Trophoblast cell (in vitro differentiated cells and primary cell): Measurements from ENCODE around the gene MYLK.

Source experiments
- DNase-seq, 2 donors: peaks; one replicate each; pipeline ENCODE4 v3.0.0-alpha.2; 2016
- H2AFZ ChIP-seq: 2 replicates; pipeline ENCODE4 v1.6.1; 2013; ENCODE audit warnings: low read length, moderate library complexity, mild to moderate bottlenecking; ENCODE audit not compliant: insufficient read depth, poor library complexity
- H2AK5ac ChIP-seq: 2 replicates; pipeline ENCODE4 v1.6.1; 2013; ENCODE audit warnings: mild to moderate bottlenecking, low read length
- H2BK120ac ChIP-seq: 2 replicates; pipeline ENCODE4 v1.6.1; 2013; ENCODE audit warnings: low read length, mild to moderate bottlenecking, moderate library complexity; ENCODE audit not compliant: insufficient read depth, poor library complexity
- H2BK12ac ChIP-seq: 2 replicates; pipeline ENCODE4 v1.6.1; 2013; ENCODE audit warnings: mild to moderate bottlenecking, low read length, moderate library complexity
- H2BK5ac ChIP-seq: 2 replicates; pipeline ENCODE4 v1.6.1; 2013; ENCODE audit warnings: low read length, low read depth, moderate library complexity, mild to moderate bottlenecking; ENCODE audit not compliant: poor library complexity
- H3K14ac ChIP-seq: 2 replicates; pipeline ENCODE4 v1.6.1; 2013; ENCODE audit warnings: mild to moderate bottlenecking, low read length
- H3K18ac ChIP-seq: 2 replicates; pipeline ENCODE4 v1.6.1; 2013; ENCODE audit warnings: mild to moderate bottlenecking, low read length
- H3K23ac ChIP-seq: 2 replicates; pipeline ENCODE4 v1.6.1; 2013; ENCODE audit warnings: low read length
- H3K27ac ChIP-seq: 2 replicates; pipeline ENCODE4 v1.5.1; 2013; ENCODE audit warnings: low read depth, mild to moderate bottlenecking, inconsistent platforms, low read length, moderate library complexity
- H3K27me3 ChIP-seq: 2 replicates; pipeline ENCODE4 v1.6.1; 2013; ENCODE audit warnings: inconsistent platforms, mild to moderate bottlenecking, low read length, moderate library complexity; ENCODE audit not compliant: insufficient read depth
- H3K36me3 ChIP-seq, 2 experiments: 1 replicate in 1 of 2; 2 replicates in 1 of 2; pipeline ENCODE4 v1.6.1; 2013; ENCODE audit warnings: low read length in 2 of 2, mild to moderate bottlenecking in 2 of 2, moderate library complexity in 1 of 2; ENCODE audit not compliant: insufficient read depth in 2 of 2, control insufficient read depth in 1 of 2
- H3K4ac ChIP-seq: 2 replicates; pipeline ENCODE4 v1.6.1; 2013; ENCODE audit warnings: low read depth, mild to moderate bottlenecking, low read length, moderate library complexity
- H3K4me1 ChIP-seq, 2 experiments: 1 replicate in 1 of 2; 2 replicates in 1 of 2; pipeline ENCODE4 v1.6.1; 2013; ENCODE audit warnings: low read length in 2 of 2, mild to moderate bottlenecking in 2 of 2, moderate library complexity in 1 of 2; ENCODE audit not compliant: insufficient read depth in 2 of 2, control insufficient read depth in 1 of 2
- H3K4me2 ChIP-seq: 2 replicates; pipeline ENCODE4 v1.6.1; 2013; ENCODE audit warnings: inconsistent platforms, mild to moderate bottlenecking, low read length, moderate library complexity
- H3K4me3 ChIP-seq: 2 replicates; pipeline ENCODE4 v1.5.1; 2013; ENCODE audit warnings: mild to moderate bottlenecking, low read depth, low read length, inconsistent platforms
- H3K79me1 ChIP-seq: one replicate; pipeline ENCODE4 v1.6.1; 2013; ENCODE audit warnings: low read length
- H3K79me2 ChIP-seq: 2 replicates; pipeline ENCODE4 v1.6.1; 2013; ENCODE audit warnings: low read length, mild to moderate bottlenecking; ENCODE audit not compliant: control insufficient read depth, insufficient read depth, poor library complexity
- H3K9ac ChIP-seq: 2 replicates; pipeline ENCODE4 v1.6.1; 2013; ENCODE audit warnings: mild to moderate bottlenecking, low read length
- H3K9me3 ChIP-seq: 2 replicates; pipeline ENCODE4 v1.6.1; 2013; ENCODE audit warnings: low read depth, mild to moderate bottlenecking, control low read depth, inconsistent platforms, low read length; ENCODE audit not compliant: insufficient read depth
- H4K12ac ChIP-seq: 2 replicates; pipeline ENCODE4 v1.6.1; 2013; ENCODE audit warnings: low read depth, mild to moderate bottlenecking, low read length, moderate library complexity
- H4K8ac ChIP-seq: 2 replicates; pipeline ENCODE4 v1.6.1; 2013; ENCODE audit warnings: low read depth, mild to moderate bottlenecking, low read length, moderate library complexity
- H4K91ac ChIP-seq: one replicate; pipeline ENCODE4 v1.6.1; 2013; ENCODE audit warnings: low read depth, mild to moderate bottlenecking, low read length, moderate library complexity
- WGBS: extraction: QIAGEN DNeasy Blood & Tissue Kit; methylation state at CpG from one replicate; pipeline ENCODE4 v1.1.7; 2013; ENCODE audit warnings: missing lambda C conversion rate; ENCODE audit not compliant: insufficient read length, insufficient coverage; ENCODE audit errors: extremely low coverage; 5-methylcytosine and 5-hydroxymethylcytosine counted together

MYLK gene

GRCh38 chr3:123872621-123873020 is 11.5 kb downstream of the MYLK start:
- Histone ChIP-seq H3K14ac (no peak overlapping the region), H2AFZ (no peak overlapping the region), H3K4me1 (peaks cover 6 to 7% of the 10 kb centered on the region in 2 experiments), H4K12ac (no peak overlapping the region), H3K4ac (no peak overlapping the region), H3K79me1 (no peaks in the 10 kb centered on the region), H2AK5ac (no peak overlapping the region), H2BK5ac (no peak overlapping the region), H3K27ac (no peak overlapping the region), H4K91ac (no peak overlapping the region), H3K4me3 (no peak overlapping the region), H3K23ac (no peak overlapping the region), H2BK120ac (no peak overlapping the region), H3K79me2 (no peaks in the 10 kb centered on the region), H3K4me2 (no peak overlapping the region), H3K9me3 (no peaks in the 10 kb centered on the region), H3K18ac (no peak overlapping the region), H4K8ac (no peak overlapping the region), H3K9ac (no peak overlapping the region), H3K27me3 (no peaks in the 10 kb centered on the region), H3K36me3 (no peaks in the 10 kb centered on the region), H2BK12ac (no peak overlapping the region)
- DNase-seq, result no peak
- no CpG with 5 or more reads among the region's 1 CpG for WGBS

GRCh38 chr3:123871946-123872345 is 12.2 kb downstream of the MYLK start:
- no peak overlapping the region for H4K12ac ChIP-seq
- H3K9me3 ChIP-seq, result no peaks in the 10 kb centered on the region
- no peak overlapping the region for H2AFZ ChIP-seq

GRCh38 chr3:123870033-123870432 is 14.1 kb downstream of the MYLK start:
- no peak overlapping the region for H3K27ac ChIP-seq
- no peak overlapping the region for H3K4ac ChIP-seq
- peaks cover 6 to 7% of the 10 kb centered on the region in 2 experiments for H3K4me1 ChIP-seq
- H3K79me1 ChIP-seq, result no peaks in the 10 kb centered on the region
- no peak overlapping the region for H3K9ac ChIP-seq
- H3K36me3 ChIP-seq, result no peaks in the 10 kb centered on the region
- no peak overlapping the region for H2AK5ac ChIP-seq
- H2BK12ac ChIP-seq, result no peak overlapping the region
- H3K23ac ChIP-seq, result no peak overlapping the region
- no peak overlapping the region for H4K8ac ChIP-seq
- DNase-seq, result no peak
- H3K4me3 ChIP-seq, result no peak overlapping the region
- H4K12ac ChIP-seq, result no peak overlapping the region
- no peaks in the 10 kb centered on the region for H3K79me2 ChIP-seq
- no peaks in the 10 kb centered on the region for H3K9me3 ChIP-seq
- no peak overlapping the region for H2BK5ac ChIP-seq
- no peaks in the 10 kb centered on the region for H3K27me3 ChIP-seq
- no peak overlapping the region for H3K18ac ChIP-seq
- H3K4me2 ChIP-seq, result no peak overlapping the region
- no peak overlapping the region for H2AFZ ChIP-seq
- no peak overlapping the region for H3K14ac ChIP-seq
- WGBS, result no CpG with 5 or more reads among the region's 1 CpG
- peak overlapping the region; percentile 46 for H4K91ac ChIP-seq
- no peak overlapping the region for H2BK120ac ChIP-seq

More at GRCh38 chr3:123871946-123872345, 12.2 kb downstream of the MYLK start:
- Histone ChIP-seq H3K79me1 (no peaks in the 10 kb centered on the region), H3K18ac (no peak overlapping the region), H3K4me1 (peaks cover 6 to 7% of the 10 kb centered on the region in 2 experiments), H3K9ac (no peak overlapping the region), H3K23ac (no peak overlapping the region), H3K27ac (no peak overlapping the region), H4K91ac (no peak overlapping the region), H2BK12ac (no peak overlapping the region), H3K4ac (no peak overlapping the region), H2BK5ac (no peak overlapping the region), H2BK120ac (no peak overlapping the region), H3K27me3 (no peaks in the 10 kb centered on the region), H3K14ac (no peak overlapping the region), H2AK5ac (no peak overlapping the region), H3K4me2 (no peak overlapping the region), H3K79me2 (no peaks in the 10 kb centered on the region), H3K36me3 (no peaks in the 10 kb centered on the region), H4K8ac (no peak overlapping the region), H3K4me3 (no peak overlapping the region)
- no peak for DNase-seq
- WGBS, result no CpG with 5 or more reads among the region's 1 CpG

- H4K91ac ChIP-seq, result no peak overlapping the region
These were observed 15.0 kb downstream of the MYLK start for GRCh38 chr3:123869165-123869564.

More at GRCh38 chr3:123869165-123869564, 15.0 kb downstream of the MYLK start:
- Histone ChIP-seq H2BK12ac (no peak overlapping the region), H3K4ac (no peak overlapping the region), H3K27me3 (no peaks in the 10 kb centered on the region), H2AK5ac (no peak overlapping the region), H3K9ac (no peak overlapping the region), H4K8ac (no peak overlapping the region), H3K79me1 (no peaks in the 10 kb centered on the region), H2BK5ac (no peak overlapping the region), H3K18ac (no peak overlapping the region), H3K4me3 (no peak overlapping the region), H3K79me2 (no peaks in the 10 kb centered on the region), H3K36me3 (no peaks in the 10 kb centered on the region), H3K4me1 (peaks cover 6 to 7% of the 10 kb centered on the region in 2 experiments), H3K23ac (no peak overlapping the region), H3K14ac (no peak overlapping the region), H3K4me2 (no peak overlapping the region), H3K27ac (no peak overlapping the region), H2BK120ac (no peak overlapping the region), H3K9me3 (no peaks in the 10 kb centered on the region), H2AFZ (no peak overlapping the region), H4K12ac (no peak overlapping the region)
- DNase-seq, result no peak
- WGBS, result no CpG with 5 or more reads among the region's 1 CpG
